K562 (cell line): ENCODE results near the gene KRTAP20-2. TPM values are rescaled to one million over a fixed set of nuclear protein-coding genes. Genes with fewer than 3 reads are reported as not detected.
A peak's percentile ranks its signal among the peaks of the same experiment; 100 is the strongest.

Experiments used
- ATAC-seq: fragments of 200-7000 bp; cut with Tn5 transposase; 3 replicates; pipeline ENCODE4 v1.9.1; 2020; ENCODE audit warnings: moderate library complexity
- BruUV-seq: library from RNA; stranded (reverse); fragments of 400-500 nt; replicated peaks from 2 replicates; lab custom pipeline; 2021; lab: Mats Ljungman, UMichigan
- CTCF ChIA-PET: fragments of 300-600 bp; formaldehyde crosslinking; extraction: SDS; loops from one replicate; lab custom pipeline; 2021; ENCODE audit warnings: low intra/inter-chr PET ratio; lab: Yijun Ruan, JAX
- POLR2A ChIA-PET: fragments of 300-600, 350-650 bp; sonication (Branson Sonifier 250); formaldehyde crosslinking; extraction: SDS; loops from one replicate; lab custom pipeline; 2021; ENCODE audit warnings: antibody characterized with exemption, inconsistent platforms; lab: Yijun Ruan, JAX
- DNase-seq, 4 experiments: peaks; one replicate each; pipeline versions ENCODE4 v3.0.0 to v3.0.0-alpha.2; 2011 to 2018; ENCODE audit warnings: low spot score in 3 of 4, mixed read lengths in 3 of 4; ENCODE audit errors: extremely low read depth in 1 of 4
- FAIRE-seq: peaks from 2 replicates; lab custom pipeline; 2011; peaks lifted over from hg19 to GRCh38; lab: Jason Lieb, UNC
- H2AFZ ChIP-seq: 2 replicates; pipeline ENCODE4 v1.6.0; 2011; ENCODE audit warnings: low read depth, low read length, control low read depth, inconsistent platforms
- H3K27ac ChIP-seq: fragments of 200-600 bp; 3 replicates; pipeline ENCODE4 v1.8.0; 2011; ENCODE audit warnings: low read depth, mild to moderate bottlenecking, control low read depth, inconsistent platforms, low read length, moderate library complexity, mixed read lengths; ENCODE audit errors: extremely low read depth
- H3K27me3 ChIP-seq, 2 experiments: fragments of 300-600 bp in 1 of 2; 2 replicates in 1 of 2; 3 replicates in 1 of 2; pipeline versions ENCODE4 v1.6.0 to v1.8.0; 2011; ENCODE audit warnings: inconsistent platforms in 2 of 2, low read length in 2 of 2, mild to moderate bottlenecking in 1 of 2, mixed read lengths in 1 of 2, moderate library complexity in 1 of 2; ENCODE audit not compliant: control insufficient read depth in 2 of 2, insufficient read depth in 2 of 2
- H3K36me3 ChIP-seq: fragments of 300-600 bp; 3 replicates; pipeline ENCODE4 v1.8.0; 2011; ENCODE audit warnings: mild to moderate bottlenecking, low read length, inconsistent platforms; ENCODE audit not compliant: control insufficient read depth, insufficient read depth
- H3K4me1 ChIP-seq, 2 experiments: fragments of 200-600 bp in 1 of 2; replicated peaks in 1 of 2; 2 replicates in 1 of 2; 3 replicates in 1 of 2; pipeline versions ENCODE4 v1.5.1 to v1.8.0; 2011; ENCODE audit warnings: inconsistent platforms in 2 of 2, low read length in 2 of 2, mild to moderate bottlenecking in 1 of 2, mixed read lengths in 1 of 2, moderate library complexity in 1 of 2; ENCODE audit not compliant: control insufficient read depth in 2 of 2, insufficient read depth in 2 of 2
- H3K4me2 ChIP-seq: 2 replicates; pipeline ENCODE4 v1.6.1; 2011; ENCODE audit warnings: low read length, control low read depth, inconsistent platforms, mixed read lengths; ENCODE audit not compliant: insufficient read depth
- H3K4me3 ChIP-seq: fragments of 200-600 bp; sonication (generic), shearing (Covaris generic); 2 replicates; pipeline ENCODE4 v1.5.1; 2016; ENCODE audit warnings: control low read depth, inconsistent platforms
- H3K79me2 ChIP-seq: fragments of 200-600 bp; 3 replicates; pipeline ENCODE4 v1.8.0; 2011; ENCODE audit warnings: low read length, inconsistent platforms; ENCODE audit not compliant: control insufficient read depth, insufficient read depth
- H3K9ac ChIP-seq, 2 experiments: 2 replicates each; pipeline versions ENCODE4 v1.6.0 to v1.6.1; 2011; ENCODE audit warnings: low read depth in 2 of 2, low read length in 2 of 2, control low read depth in 1 of 2, inconsistent platforms in 1 of 2, mild to moderate bottlenecking in 1 of 2, mixed read lengths in 1 of 2; ENCODE audit not compliant: insufficient read depth in 1 of 2
- H3K9me1 ChIP-seq: one replicate; pipeline ENCODE4 v1.6.0; 2011; ENCODE audit warnings: inconsistent platforms, mild to moderate bottlenecking, low read length, moderate library complexity; ENCODE audit not compliant: control insufficient read depth, insufficient read depth
- H3K9me3 ChIP-seq: replicated peaks from 2 replicates; pipeline ENCODE4 v1.5.1; 2011; ENCODE audit warnings: low read depth, low read length, inconsistent platforms; ENCODE audit not compliant: control insufficient read depth, insufficient read depth
- H4K20me1 ChIP-seq: replicated peaks from 2 replicates; pipeline ENCODE4 v1.6.1; 2011; ENCODE audit warnings: low read length, inconsistent platforms, mixed read lengths; ENCODE audit not compliant: control insufficient read depth, insufficient read depth
- CBX2 ChIP-seq: fragments of 200-600 bp; sonication (generic); IDR thresholded peaks from one replicate; pipeline ENCODE4 v1.6.1; 2012; ENCODE audit warnings: mild to moderate bottlenecking, low read length, inconsistent platforms; ENCODE audit not compliant: insufficient read depth, poor library complexity, severe bottlenecking
- ETV6 ChIP-seq, 3 experiments: fragments of 150-350 bp in 1 of 3; sonication (generic) in 1 of 3; formaldehyde crosslinking in 1 of 3; IDR thresholded peaks; 2 replicates each; pipeline versions ENCODE4 v1.6.1 to v1.8.0; 2014 to 2022; ENCODE audit warnings: borderline replicate concordance in 2 of 3, low read depth in 2 of 3, antibody characterized with exemption in 1 of 3, low read length in 1 of 3, mild to moderate bottlenecking in 1 of 3, missing genetic modification reagents in 1 of 3
- FOXP4 ChIP-seq: sonication (generic); formaldehyde crosslinking; IDR thresholded peaks from 2 replicates; pipeline ENCODE4 v1.8.0; 2022; ENCODE audit warnings: mild to moderate bottlenecking, missing genetic modification reagents, borderline replicate concordance
- HMG20B ChIP-seq: fragments of 250-450 bp; sonication (Bioruptor Pico); IDR thresholded peaks from 2 replicates; pipeline ENCODE4 v1.5.0; 2021; ENCODE audit warnings: mild to moderate bottlenecking
- RAD21 ChIP-seq, 2 experiments: fragments of 250-450 bp in 1 of 2; fragments of 450-650 bp in 1 of 2; sonication (Bioruptor Pico) in 1 of 2; formaldehyde crosslinking in 1 of 2; IDR thresholded peaks in 1 of 2; conservative IDR thresholded peaks in 1 of 2; 2 replicates each; pipeline versions ENCODE4 v1.4.0 to v1.8.0; 2020 to 2022; ENCODE audit warnings: mild to moderate bottlenecking in 2 of 2, moderate library complexity in 1 of 2
- SAFB2 ChIP-seq: fragments of 200-400 bp; formaldehyde crosslinking; IDR thresholded peaks from 2 replicates; pipeline ENCODE4 v1.6.1; 2018; ENCODE audit warnings: borderline replicate concordance, low read length, low read depth, moderate library complexity; ENCODE audit not compliant: severe bottlenecking
- SMARCB1 ChIP-seq: IDR thresholded peaks from 2 replicates; pipeline ENCODE4 v1.6.1; 2011; ENCODE audit warnings: improper control_type of control experiment, low read depth; ENCODE audit not compliant: insufficient read length
- ZBTB26 ChIP-seq: fragments of 450-650 bp; formaldehyde crosslinking; IDR thresholded peaks from 2 replicates; pipeline ENCODE4 v1.4.0; 2022; ENCODE audit warnings: missing genetic modification characterization
- ZNF316 ChIP-seq: fragments of 450-650 bp; IDR thresholded peaks from 2 replicates; pipeline ENCODE4 v1.6.1; 2016
- WGBS: fragments of 100-300 bp; shearing (Covaris generic); methylation state at CpG from one replicate; pipeline ENCODE4 v1.1.6; 2016; ENCODE audit warnings: low coverage, mixed read lengths; ENCODE audit not compliant: insufficient coverage; ENCODE audit errors: missing lambda C conversion rate; 5-methylcytosine and 5-hydroxymethylcytosine counted together
- in situ Hi-C: fragments of 300-500 bp; cut with MboI; formaldehyde crosslinking; loops from 4 replicates; pipeline ENCODE4 v1.15.0; 2018; ENCODE audit warnings: inconsistent platforms, mixed read lengths
- intact Hi-C: fragments of 100-400 bp; cut with micrococcal nuclease; formaldehyde crosslinking; loops from 2 replicates; pipeline ENCODE4 v1.14.2; 2022
- polyA plus RNA-seq, 8 experiments: library from polyadenylated mRNA; depleted of rRNA in 4 of 8; stranded (reverse) in 5 of 8; unstranded in 3 of 8; fragments of >200 nt; fragmentation: Nextera tagmentation in 2 of 8; fragmentation: Illumina TruSeq in 1 of 8; extraction: Ambion mirVana in 2 of 8; extraction: Trizol in 1 of 8; gene quantifications; 2 replicates each; pipeline versions ENCODE4 v1.2.1 to v1.2.3, GENCODE V29; 2011 to 2014; ENCODE audit warnings: inconsistent platforms in 1 of 8, missing spikeins in 1 of 8
- total RNA-seq, 7 experiments: library from RNA; depleted of rRNA in 6 of 7; stranded (reverse); fragments of >200 nt in 6 of 7; fragmentation: Illumina TruSeq in 2 of 7; extraction: Trizol in 2 of 7; gene quantifications; 2 replicates each; pipeline versions ENCODE4 v1.2.1 to v1.2.3, GENCODE V29; 2011 to 2021; ENCODE audit warnings: low replicate concordance in 1 of 7

KRTAP20-2 gene
- total and polyA plus RNA-seq, 9 of the 15 experiments (the other 6 are each of a cell fraction or from before 2014, with no cell fraction given) = not detected

- no peak for TF ChIP-seq FOXP4 (CRISPR knock-in tag)
- no peak for TF ChIP-seq SMARCB1
- no peak for TF ChIP-seq HMG20B (CRISPR knock-in tag)
These were observed 36.2 kb upstream of the KRTAP20-2 start, which contains the start of gene KRTAP6-2 (continued) for GRCh38 chr21:30598802-30599201.

- no peak for FAIRE-seq
- H3K9me3 ChIP-seq = peaks cover 4% of the 10 kb centered on the region
- no peak within 1 kb of the TSS for H2AFZ ChIP-seq
- no peak within 1 kb of the TSS for H3K9ac ChIP-seq
- no peaks in the 10 kb centered on the region for H4K20me1 ChIP-seq
- no peaks in the 10 kb centered on the region for H3K79me2 ChIP-seq
- TF ChIP-seq CBX2 (no peak), RAD21 (CRISPR knock-in tag; conservative IDR thresholded peaks at IDR 0.05 in 1 of 2, IDR thresholded peaks at IDR 0.05 in 1 of 2) (no peak), ETV6 (IDR thresholded peaks at IDR 0.05; ENCODE audit: borderline replicate concordance in 1 of 2, low read depth in 2 of 2, low read length in 1 of 2) (no peak), ETV6 (CRISPR knock-in tag; IDR thresholded peaks at IDR 0.05; ENCODE audit: borderline replicate concordance) (no peak), ZNF316 (peak; percentile 8; the same call in 1 of the 2 replicates), ZBTB26 (CRISPR knock-in tag) (no peak), SAFB2 (no peak)
- H3K9me1 ChIP-seq = no peaks in the 10 kb centered on the region
- WGBS = 0% methylated on average over 1 of the region's 1 CpG
- H3K4me3 ChIP-seq = no peak within 1 kb of the TSS
- ChIA-PET CTCF (interaction anchor here (0.6 kb wide), 1 partner anchor 813 kb away, joined by 3 read pairs; no protein-coding TSS in a partner anchor), POLR2A (no interaction called here)
- H3K27ac ChIP-seq = no peak within 1 kb of the TSS
- in situ Hi-C loops = no loop called here
- DNase-seq = no peak
- intact Hi-C loops = no loop called here
- no TSS peak for BruUV-seq
- no peaks in the 10 kb centered on the region for H3K4me1 ChIP-seq
- H3K36me3 ChIP-seq = no peaks in the 10 kb centered on the region
- no peak for ATAC-seq
- H3K27me3 ChIP-seq = no peaks in the 10 kb centered on the region
- H3K4me2 ChIP-seq = no peak within 1 kb of the TSS
These were observed 34.2 kb upstream of the KRTAP20-2 start, which contains the start of gene KRTAP22-1 for GRCh38 chr21:30600787-30601186. KRTAP22-1 (plus strand) TSS chr21:30601087.
